HepG2 (cell line): ENCODE data around the gene FASTK. TPM values are rescaled to one million over a fixed set of nuclear protein-coding genes. Genes with fewer than 3 reads are reported as not detected.
A peak's percentile ranks its signal among the peaks of the same experiment; 100 is the strongest.

ENCODE experiments used
- ASH2L ChIP-seq: fragments of 300-600, 200-600 bp; sonication (generic); IDR thresholded peaks from 2 replicates; pipeline ENCODE4 v1.7.0; 2017; ENCODE audit warnings: low read depth, mild to moderate bottlenecking, moderate library complexity, mixed read lengths, low read length; ENCODE audit not compliant: insufficient read length
- E2F5 ChIP-seq: sonication (generic); formaldehyde crosslinking; conservative IDR thresholded peaks from 2 replicates; pipeline ENCODE4 v1.4.0; 2020; ENCODE audit warnings: missing genetic modification reagents
- FOSL2 ChIP-seq: sonication (generic); formaldehyde crosslinking; IDR thresholded peaks from 2 replicates; pipeline ENCODE4 v1.4.0; 2020; ENCODE audit warnings: missing genetic modification reagents
- GPBP1L1 ChIP-seq: sonication (generic); formaldehyde crosslinking; IDR thresholded peaks from 2 replicates; pipeline ENCODE4 v1.5.0; 2020; ENCODE audit warnings: mild to moderate bottlenecking, missing genetic modification reagents
- HNRNPL ChIP-seq: fragments of 200-400 bp; formaldehyde crosslinking; IDR thresholded peaks from 2 replicates; pipeline ENCODE4 v1.6.1; 2017; ENCODE audit warnings: mild to moderate bottlenecking, low read depth, low read length
- POLR2AphosphoS2 ChIP-seq: IDR thresholded peaks from 2 replicates; pipeline ENCODE4 v1.6.1; 2011; ENCODE audit warnings: low read depth, low read length, improper control_type of control experiment
- RAD21 ChIP-seq: fragments of 450-650 bp; formaldehyde crosslinking; IDR thresholded peaks from 2 replicates; pipeline ENCODE4 v1.5.0; 2020; ENCODE audit warnings: mild to moderate bottlenecking
- SATB2 ChIP-seq: sonication (generic); formaldehyde crosslinking; IDR thresholded peaks from 2 replicates; pipeline ENCODE4 v1.5.0; 2020; ENCODE audit warnings: missing genetic modification reagents
- TRIM24 ChIP-seq: sonication (generic); formaldehyde crosslinking; IDR thresholded peaks from 2 replicates; pipeline ENCODE4 v1.8.0; 2022; ENCODE audit warnings: mild to moderate bottlenecking, missing genetic modification reagents
- ZFY ChIP-seq: sonication (generic); formaldehyde crosslinking; IDR thresholded peaks from 2 replicates; pipeline ENCODE4 v1.4.0; 2020; ENCODE audit warnings: missing genetic modification reagents
- ZNF263 ChIP-seq: sonication (generic); formaldehyde crosslinking; IDR thresholded peaks from 2 replicates; pipeline ENCODE4 v1.4.0; 2020; ENCODE audit warnings: missing genetic modification reagents
- ZNF331 ChIP-seq: sonication (generic); formaldehyde crosslinking; IDR thresholded peaks from 2 replicates; pipeline ENCODE4 v1.4.0; 2020; ENCODE audit warnings: missing genetic modification reagents
- polyA plus RNA-seq, 8 experiments: library from polyadenylated mRNA; depleted of rRNA in 3 of 8; stranded (reverse) in 7 of 8; unstranded in 1 of 8; fragments of >200 nt; fragmentation: Illumina TruSeq in 4 of 8; extraction: Trizol in 4 of 8; gene quantifications; 2 replicates each; pipeline versions ENCODE4 v1.2.1 to v1.2.3, GENCODE V29; 2011 to 2016; ENCODE audit warnings: low read depth in 4 of 8, missing spikeins in 1 of 8, mixed read lengths in 1 of 8; ENCODE audit not compliant: insufficient read depth in 1 of 8
- total RNA-seq, 5 experiments: library from RNA; depleted of rRNA; stranded (reverse); fragments of >200 nt; fragmentation: Illumina TruSeq; extraction: Trizol; gene quantifications; 2 replicates each; pipeline ENCODE4 v1.2.3, GENCODE V29; 2016; ENCODE audit warnings: low read depth in 1 of 5

Gene FASTK
- total and polyA plus RNA-seq, 2 of the 13 experiments (the other 11 are each of a cell fraction or from before 2014, with no cell fraction given) = 52.9 to 55.7 TPM

- TF ChIP-seq GPBP1L1 (CRISPR knock-in tag) = no peak
- TF ChIP-seq SATB2 = no peak
- no peak for TF ChIP-seq POLR2AphosphoS2
- TF ChIP-seq RAD21 (CRISPR knock-in tag) = peak; percentile 90
- TF ChIP-seq ZFY (CRISPR knock-in tag) = 0 out of 2 replicates have a peak, but pooled peaks have one; percentile 24
- TF ChIP-seq ASH2L = no peak
- TF ChIP-seq FOSL2 (CRISPR knock-in tag) = peak; percentile 37; the same call in 1 of the 2 replicates
- peak; percentile 31; the same call in 1 of the 2 replicates for TF ChIP-seq ZNF331 (CRISPR knock-in tag)
- 0 out of 2 replicates have a peak, but pooled peaks have one; percentile 50 for TF ChIP-seq HNRNPL
- TF ChIP-seq TRIM24 = no peak
- peak; percentile 68 for TF ChIP-seq ZNF263
- TF ChIP-seq E2F5 (CRISPR knock-in tag) = no peak
Measured at GRCh38 chr7:151110941-151111645, 30.5 kb upstream of the FASTK start (continued).
